HepG2 (cell line): ENCODE measurements around the gene ZFAND2B. TPM values are rescaled to one million over a fixed set of nuclear protein-coding genes. Genes with fewer than 3 reads are reported as not detected.

Experiments
- AHDC1 ChIP-seq: sonication (generic); formaldehyde crosslinking; IDR thresholded peaks from 2 replicates; pipeline ENCODE4 v1.5.1; 2020; ENCODE audit warnings: mild to moderate bottlenecking, missing genetic modification reagents, borderline replicate concordance
- DDIT3 ChIP-seq: sonication (generic); formaldehyde crosslinking; IDR thresholded peaks from 2 replicates; pipeline ENCODE4 v1.4.0; 2020; ENCODE audit warnings: mild to moderate bottlenecking, missing genetic modification reagents
- EZH2 ChIP-seq: conservative IDR thresholded peaks from 2 replicates; pipeline ENCODE4 v1.6.1; 2012; ENCODE audit warnings: mild to moderate bottlenecking, low read depth, low read length, moderate library complexity
- HES4 ChIP-seq: sonication (generic); formaldehyde crosslinking; IDR thresholded peaks from 2 replicates; pipeline ENCODE4 v1.9.0; 2021; ENCODE audit warnings: mild to moderate bottlenecking, missing genetic modification reagents, borderline replicate concordance
- HMG20B ChIP-seq: conservative IDR thresholded peaks from 2 replicates; pipeline ENCODE4 v1.6.1; 2016; ENCODE audit warnings: missing genetic modification reagents, missing compliant biosample characterization
- HNF1A ChIP-seq, 2 experiments: sonication (generic) in 1 of 2; formaldehyde crosslinking in 1 of 2; IDR thresholded peaks; 2 replicates each; pipeline versions ENCODE4 v1.4.0 to v1.6.1; 2016 to 2020; ENCODE audit warnings: borderline replicate concordance in 1 of 2, low read depth in 1 of 2, mild to moderate bottlenecking in 1 of 2, missing genetic modification reagents in 1 of 2
- KAT2B ChIP-seq: fragments of 150-350 bp; IDR thresholded peaks from 2 replicates; pipeline ENCODE4 v1.6.1; 2014; ENCODE audit warnings: low read depth, low read length, borderline replicate concordance
- KLF12 ChIP-seq: sonication (generic); formaldehyde crosslinking; IDR thresholded peaks from 2 replicates; pipeline ENCODE4 v1.4.0; 2020; ENCODE audit warnings: missing genetic modification reagents, borderline replicate concordance
- PAWR ChIP-seq: sonication (generic); formaldehyde crosslinking; IDR thresholded peaks from 2 replicates; pipeline ENCODE4 v1.4.0; 2020; ENCODE audit warnings: missing genetic modification reagents, mild to moderate bottlenecking, borderline replicate concordance
- PHF20 ChIP-seq: sonication (generic); formaldehyde crosslinking; IDR thresholded peaks from 2 replicates; pipeline ENCODE4 v1.5.0; 2020; ENCODE audit warnings: mild to moderate bottlenecking, missing genetic modification reagents
- SRSF9 ChIP-seq: fragments of 200-400 bp; formaldehyde crosslinking; IDR thresholded peaks from 2 replicates; pipeline ENCODE4 v1.6.1; 2018; ENCODE audit warnings: borderline replicate concordance, mild to moderate bottlenecking, low read depth, low read length; ENCODE audit not compliant: insufficient read depth, poor library complexity, severe bottlenecking
- SSRP1 ChIP-seq: IDR thresholded peaks from 2 replicates; pipeline ENCODE4 v1.6.1; 2016; ENCODE audit warnings: control low read depth
- SUZ12 ChIP-seq: fragments of 150-350 bp; IDR thresholded peaks from 2 replicates; pipeline ENCODE4 v1.6.1; 2014; ENCODE audit warnings: low read depth, low read length
- ZFX ChIP-seq: sonication (generic); formaldehyde crosslinking; IDR thresholded peaks from 2 replicates; pipeline ENCODE4 v1.4.0; 2020; ENCODE audit warnings: mild to moderate bottlenecking, low read depth, missing genetic modification reagents, moderate library complexity
- ZIK1 ChIP-seq: sonication (generic); formaldehyde crosslinking; IDR thresholded peaks from 2 replicates; pipeline ENCODE4 v1.5.0; 2020; ENCODE audit warnings: mild to moderate bottlenecking, low read depth, missing genetic modification reagents, borderline replicate concordance
- ZNF225 ChIP-seq: sonication (generic); formaldehyde crosslinking; IDR thresholded peaks from 2 replicates; pipeline ENCODE4 v1.4.0; 2020; ENCODE audit warnings: mild to moderate bottlenecking, missing genetic modification reagents
- polyA plus RNA-seq, 8 experiments: library from polyadenylated mRNA; depleted of rRNA in 3 of 8; stranded (reverse) in 7 of 8; unstranded in 1 of 8; fragments of >200 nt; fragmentation: Illumina TruSeq in 4 of 8; extraction: Trizol in 4 of 8; gene quantifications; 2 replicates each; pipeline versions ENCODE4 v1.2.1 to v1.2.3, GENCODE V29; 2011 to 2016; ENCODE audit warnings: low read depth in 4 of 8, missing spikeins in 1 of 8, mixed read lengths in 1 of 8; ENCODE audit not compliant: insufficient read depth in 1 of 8
- total RNA-seq, 5 experiments: library from RNA; depleted of rRNA; stranded (reverse); fragments of >200 nt; fragmentation: Illumina TruSeq; extraction: Trizol; gene quantifications; 2 replicates each; pipeline ENCODE4 v1.2.3, GENCODE V29; 2016; ENCODE audit warnings: low read depth in 1 of 5

Gene ZFAND2B
- total and polyA plus RNA-seq, 2 of the 13 experiments (the other 11 are each of a cell fraction or from before 2014, with no cell fraction given): 53.3 to 115 TPM

GRCh38 chr2:219160186-219161017 lies 46.2 kb upstream of the ZFAND2B start, which contains the start of gene NHEJ1 (continued):
- TF ChIP-seq PAWR (CRISPR knock-in tag) (no peak; the same call in 1 of the 2 replicates), KLF12 (peak; percentile 81; the same call in 1 of the 2 replicates), HMG20B (CRISPR knock-in tag) (peak; percentile 56), SSRP1 (CRISPR knock-in tag) (no peak), ZFX (CRISPR knock-in tag) (peak; percentile 100), SUZ12 (no peak), SRSF9 (no peak), HNF1A (IDR thresholded peaks at IDR 0.05; ENCODE audit: low read depth) (no peak), HNF1A (CRISPR knock-in tag; IDR thresholded peaks at IDR 0.05; ENCODE audit: borderline replicate concordance) (peak; percentile 58; the same call in 1 of the 2 replicates), AHDC1 (no peak), ZNF225 (CRISPR knock-in tag) (peak; percentile 98), EZH2 (no peak), PHF20 (CRISPR knock-in tag) (peak; percentile 89), ZIK1 (CRISPR knock-in tag) (peak; percentile 95), HES4 (CRISPR knock-in tag) (peak; percentile 93), DDIT3 (CRISPR knock-in tag) (no peak), KAT2B (no peak)
